RWPE1 (cell line): ENCODE measurements around the gene DCP2.

Experiments
- CTCF ChIA-PET: fragments of 350-600 bp; sonication (Branson Sonifier 250); formaldehyde crosslinking; extraction: SDS; loops from one replicate; lab custom pipeline; 2021; lab: Yijun Ruan, JAX
- POLR2A ChIA-PET: fragments of 400-600 bp; formaldehyde crosslinking; extraction: SDS; loops from one replicate; lab custom pipeline; 2020; ENCODE audit warnings: antibody characterized with exemption; ENCODE audit not compliant: low non-redundant PET; lab: Yijun Ruan, JAX
- DNase-seq: peaks from one replicate; pipeline ENCODE4 v3.0.0; 2012; ENCODE audit warnings: low spot score
- H3K27ac ChIP-seq: fragments of 450-650 bp; 2 replicates; pipeline ENCODE4 v1.5.1; 2017
- TF ChIP-seq, protein P1 (sequence below): fragments of 450-650 bp; conservative IDR thresholded peaks from 2 replicates; pipeline ENCODE4 v1.5.1; 2017; ENCODE audit warnings: low read depth, mild to moderate bottlenecking

DCP2 gene

DNA sequence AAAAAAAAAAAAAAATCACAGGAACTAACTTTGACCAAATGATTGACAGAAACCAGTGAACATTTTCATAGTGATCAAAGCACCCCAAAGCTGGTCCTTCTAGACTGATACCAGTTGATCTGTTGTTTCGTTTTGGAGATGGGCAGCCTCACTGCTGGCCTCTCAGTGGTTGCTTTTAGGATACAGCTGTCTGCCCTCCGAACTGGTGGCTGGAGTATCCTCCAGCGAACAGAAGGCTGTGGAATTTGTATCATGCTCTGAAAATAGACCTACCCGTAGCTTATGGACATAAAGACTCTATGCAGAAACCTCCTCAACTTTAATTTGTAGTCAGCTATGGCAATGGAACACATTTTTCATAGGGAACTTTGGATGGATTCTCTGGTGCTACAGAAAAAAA is 49.0 kb downstream of the DCP2 start:
- DNase-seq: no peak
- H3K27ac ChIP-seq: no peak overlapping the region
- POLR2A ChIA-PET: no interaction called here
- CTCF ChIA-PET: interaction anchor here (0.6 kb wide), 1 partner anchor 308 kb away, joined by 4 read pairs; no protein-coding TSS in a partner anchor
- TF ChIP-seq, protein P1, sequence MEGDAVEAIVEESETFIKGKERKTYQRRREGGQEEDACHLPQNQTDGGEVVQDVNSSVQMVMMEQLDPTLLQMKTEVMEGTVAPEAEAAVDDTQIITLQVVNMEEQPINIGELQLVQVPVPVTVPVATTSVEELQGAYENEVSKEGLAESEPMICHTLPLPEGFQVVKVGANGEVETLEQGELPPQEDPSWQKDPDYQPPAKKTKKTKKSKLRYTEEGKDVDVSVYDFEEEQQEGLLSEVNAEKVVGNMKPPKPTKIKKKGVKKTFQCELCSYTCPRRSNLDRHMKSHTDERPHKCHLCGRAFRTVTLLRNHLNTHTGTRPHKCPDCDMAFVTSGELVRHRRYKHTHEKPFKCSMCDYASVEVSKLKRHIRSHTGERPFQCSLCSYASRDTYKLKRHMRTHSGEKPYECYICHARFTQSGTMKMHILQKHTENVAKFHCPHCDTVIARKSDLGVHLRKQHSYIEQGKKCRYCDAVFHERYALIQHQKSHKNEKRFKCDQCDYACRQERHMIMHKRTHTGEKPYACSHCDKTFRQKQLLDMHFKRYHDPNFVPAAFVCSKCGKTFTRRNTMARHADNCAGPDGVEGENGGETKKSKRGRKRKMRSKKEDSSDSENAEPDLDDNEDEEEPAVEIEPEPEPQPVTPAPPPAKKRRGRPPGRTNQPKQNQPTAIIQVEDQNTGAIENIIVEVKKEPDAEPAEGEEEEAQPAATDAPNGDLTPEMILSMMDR: no peak

DNA sequence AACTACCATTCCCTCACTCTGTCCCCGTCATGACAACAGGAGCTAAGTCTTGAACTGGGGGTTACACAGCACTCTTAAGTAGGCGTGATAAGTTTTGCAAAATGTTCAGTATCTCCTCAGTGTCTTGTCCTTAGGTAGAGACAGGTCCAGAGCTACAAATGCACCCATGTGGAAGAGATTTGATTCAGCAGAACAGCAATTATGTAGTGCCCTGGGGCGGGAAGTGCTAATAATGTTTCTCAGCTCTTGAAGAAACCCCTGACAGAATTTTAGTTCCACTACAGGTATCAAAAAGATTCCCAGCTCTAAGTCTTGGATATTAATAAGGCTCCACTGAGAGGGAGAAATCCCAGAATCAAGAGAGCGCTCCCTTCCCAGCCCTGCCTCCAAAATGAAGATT is 49.6 kb downstream of the DCP2 start:
- H3K27ac ChIP-seq: no peak overlapping the region
- ChIA-PET POLR2A (no interaction called here), CTCF (interaction anchor here (0.8 kb wide), 1 partner anchor 46 kb away, joined by 3 read pairs; no protein-coding TSS in a partner anchor)
- DNase-seq: no peak
- TF ChIP-seq, protein P1: no peak

DNA sequence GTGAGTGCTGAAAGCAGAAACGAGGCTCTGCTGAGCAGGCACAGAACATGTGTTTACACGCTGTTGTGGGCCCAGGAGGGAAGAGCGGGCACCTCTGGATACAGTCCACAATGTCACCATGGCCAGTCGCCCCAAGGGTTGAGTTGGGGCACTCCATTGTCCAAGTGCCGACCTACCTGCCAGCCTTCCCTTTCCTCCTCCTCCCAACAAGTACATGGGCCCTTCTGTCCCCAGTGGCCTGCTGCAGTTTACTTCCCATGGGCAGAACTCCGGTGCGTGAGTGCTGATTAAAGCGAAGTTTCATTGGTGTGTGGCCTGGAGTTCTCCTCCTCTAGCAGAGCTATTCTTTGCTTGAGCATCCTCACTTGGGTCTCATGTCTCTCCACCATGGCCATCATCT is 50.4 kb downstream of the DCP2 start:
- ChIA-PET CTCF (interaction anchor here (1.0 kb wide), 1 partner anchor 106 kb away, joined by 4 read pairs; no protein-coding TSS in a partner anchor), POLR2A (no interaction called here)
- DNase-seq: no peak
- H3K27ac ChIP-seq: no peak overlapping the region
- TF ChIP-seq, protein P1: no peak

DNA sequence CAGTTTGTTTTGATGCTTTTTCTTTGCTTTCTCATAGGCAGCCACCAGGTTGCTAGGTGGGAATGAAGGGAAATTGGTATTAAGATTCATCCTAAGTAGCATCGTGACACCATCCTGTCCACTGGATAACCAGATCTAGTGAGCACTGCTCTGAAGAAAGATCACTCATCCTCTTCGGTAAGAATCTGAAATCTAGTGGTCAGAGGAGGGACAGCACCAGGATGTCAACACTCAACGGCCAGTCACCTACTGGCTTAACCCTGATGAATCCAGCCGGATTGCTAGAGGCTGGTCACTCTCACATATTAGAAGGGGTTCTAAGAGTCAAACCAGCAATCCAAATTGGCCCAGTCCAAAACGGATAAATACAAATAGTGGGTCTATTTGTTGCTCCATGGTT is 50.8 kb downstream of the DCP2 start:
- no peak overlapping the region for H3K27ac ChIP-seq
- ChIA-PET POLR2A (no interaction called here), CTCF (interaction anchor here (1.0 kb wide), 1 partner anchor 105 kb away, joined by 4 read pairs; no protein-coding TSS in a partner anchor)
- TF ChIP-seq, protein P1: no peak
- DNase-seq: no peak

DNA sequence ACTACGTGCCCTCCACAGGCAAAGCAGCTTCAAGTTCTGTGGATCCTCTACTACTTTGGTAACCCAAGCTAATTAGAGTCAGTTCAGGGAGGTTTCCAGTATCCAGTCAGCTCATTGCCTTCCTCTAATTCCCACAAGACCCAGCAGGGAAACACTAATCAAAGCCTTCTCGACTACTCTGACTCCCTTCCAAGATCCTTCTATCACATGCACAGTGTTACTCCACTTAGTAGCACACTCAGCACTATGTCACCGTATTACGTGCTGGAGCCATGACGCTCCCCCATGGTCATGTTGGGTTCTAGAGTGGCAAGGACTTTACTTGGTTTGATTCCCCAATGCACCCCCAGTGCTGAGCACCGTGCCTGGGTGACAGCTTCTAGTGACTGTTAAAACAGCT is 53.0 kb downstream of the DCP2 start:
- POLR2A ChIA-PET: no interaction called here
- H3K27ac ChIP-seq: no peak overlapping the region
- CTCF ChIA-PET: interaction anchor here (0.6 to 1.5 kb wide), 2 partner anchors 23 to 33 kb away, joined by 3 to 10 read pairs; no protein-coding TSS in a partner anchor
- TF ChIP-seq, protein P1: no peak
- DNase-seq: no peak

DNA sequence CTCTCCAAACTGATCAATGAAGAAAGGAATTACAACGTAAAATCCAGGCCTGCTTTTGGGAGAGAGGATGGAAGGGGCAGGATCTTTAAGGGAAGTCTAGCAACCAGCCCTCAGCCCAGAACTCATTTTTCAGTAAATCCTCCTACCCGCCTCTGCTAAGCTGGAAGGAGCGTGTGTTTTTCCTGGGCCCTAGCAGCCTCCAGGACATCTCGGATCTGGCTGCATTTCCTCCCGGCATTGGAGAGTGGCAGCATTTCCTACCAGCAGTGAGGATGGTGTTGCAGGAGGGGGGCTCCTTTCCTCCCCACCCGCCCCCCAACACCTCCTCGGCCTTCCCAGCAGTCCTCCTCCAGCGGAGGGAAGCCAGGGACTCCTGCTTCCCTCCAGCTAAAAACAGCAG is 54.5 kb downstream of the DCP2 start:
- DNase-seq: no peak
- TF ChIP-seq, protein P1: no peak
- 0 out of 2 replicates have a peak overlapping the region, but pooled peaks have one; percentile 19 for H3K27ac ChIP-seq
- CTCF ChIA-PET: interaction anchor here (0.7 kb wide), 2 partner anchors 90 to 352 kb away, joined by 3 to 4 read pairs; no protein-coding TSS in a partner anchor
- POLR2A ChIA-PET: no interaction called here
